Stimulated activated CD8-positive, alpha-beta memory T cell treated with anti-CD3 and anti-CD28 coated beads, Interleukin-15, amount 100 ng/mL, for 4 hours (primary cell): ENCODE data around the gene OST4.
"Not testable (repeated sequence)": the region's sequence is repeated elsewhere in the genome, so short reads cannot be mapped to it uniquely, and the experiment has no call there.

Experiments
- DNase-seq, 2 donors: peaks; one replicate each; pipeline ENCODE4 v3.0.0-alpha.2; 2020; ENCODE audit warnings: low read depth in 2 of 2

OST4 gene

GRCh38 chr2:27079233-27080139, 8.0 kb upstream of the OST4 start:
- no peak for DNase-seq

- no peak for DNase-seq
Measured at GRCh38 chr2:27078267-27079194, 7.1 kb upstream of the OST4 start, which contains the start of gene EMILIN1. Gene EMILIN1, plus strand, starts transcription at chr2:27078615. Its CDS starts 451 bp downstream, at chr2:27079066.

- no peak for DNase-seq
Measured at GRCh38 chr2:27077231-27077630, 5.8 kb upstream of the OST4 start.

GRCh38 chr2:27076323-27076722, 4.9 kb upstream of the OST4 start:
- no peak for DNase-seq

GRCh38 chr2:27075566-27075871, 4.1 kb upstream of the OST4 start:
- DNase-seq = not testable (repeated sequence)

- DNase-seq = peak in 1 of 2 donors; percentile 23
Measured at GRCh38 chr2:27074738-27075565, 3.5 kb upstream of the OST4 start.

GRCh38 chr2:27073782-27074181, 2.3 kb upstream of the OST4 start:
- DNase-seq = no peak

- DNase-seq = no peak
Measured at GRCh38 chr2:27072920-27073319, 1.5 kb upstream of the OST4 start.

GRCh38 chr2:27071990-27072830, 756 bp upstream of the OST4 start:
- no peak for DNase-seq

- DNase-seq = no peak
Measured at GRCh38 chr2:27070653-27071276, 689 bp downstream of the OST4 start.

- DNase-seq = no peak
Measured at GRCh38 chr2:27069961-27070618, 1.4 kb downstream of the OST4 start.

GRCh38 chr2:27069436-27069835, 2.0 kb downstream of the OST4 start:
- DNase-seq = no peak

- DNase-seq = no peak
Measured at GRCh38 chr2:27067385-27067784, 4.1 kb downstream of the OST4 start.

- DNase-seq = no peak
Measured at GRCh38 chr2:27065128-27065527, 6.3 kb downstream of the OST4 start.

- no peak for DNase-seq
Measured at GRCh38 chr2:27060323-27060722, 11.1 kb downstream of the OST4 start.

- DNase-seq = no peak
Measured at GRCh38 chr2:27059141-27059820, 12.2 kb downstream of the OST4 start.

- no peak for DNase-seq
Measured at GRCh38 chr2:27058210-27058609, 13.2 kb downstream of the OST4 start.

GRCh38 chr2:27057184-27057583, 14.3 kb downstream of the OST4 start:
- DNase-seq = no peak

- DNase-seq = no peak
Measured at GRCh38 chr2:27054721-27055120, 16.7 kb downstream of the OST4 start.
